VCaP (cell line): ENCODE measurements around the gene PDZD8.

Experiments
- H3K27ac ChIP-seq: fragments of 450-650 bp; 2 replicates; pipeline ENCODE4 v1.5.1; 2017
- CTCF ChIP-seq: fragments of 450-650 bp; conservative IDR thresholded peaks from 2 replicates; pipeline ENCODE4 v1.5.1; 2017; ENCODE audit warnings: mild to moderate bottlenecking, moderate library complexity

The PDZD8 gene

GRCh38 chr10:117255835-117256460 is 119.3 kb downstream of the PDZD8 start:
- H3K27ac ChIP-seq = no peak overlapping the region
- no peak for TF ChIP-seq CTCF

- H3K27ac ChIP-seq = no peak overlapping the region
- TF ChIP-seq CTCF = no peak
These were observed 120.2 kb downstream of the PDZD8 start for GRCh38 chr10:117254774-117255735.

- no peak overlapping the region for H3K27ac ChIP-seq
- no peak for TF ChIP-seq CTCF
These were observed 120.9 kb downstream of the PDZD8 start for GRCh38 chr10:117254338-117254737.

GRCh38 chr10:117253908-117254307 is 121.3 kb downstream of the PDZD8 start:
- TF ChIP-seq CTCF = no peak
- H3K27ac ChIP-seq = no peak overlapping the region

- H3K27ac ChIP-seq = no peak overlapping the region
- TF ChIP-seq CTCF = no peak
These were observed 124.8 kb downstream of the PDZD8 start for GRCh38 chr10:117250411-117250810.

- no peak overlapping the region for H3K27ac ChIP-seq
- no peak for TF ChIP-seq CTCF
These were observed 125.6 kb downstream of the PDZD8 start for GRCh38 chr10:117249493-117250093.

GRCh38 chr10:117248750-117249465 is 126.3 kb downstream of the PDZD8 start:
- no peak for TF ChIP-seq CTCF
- H3K27ac ChIP-seq = no peak overlapping the region
